Uterus (tissue), 2 donors: ENCODE measurements around the gene C15orf39.
"Not testable (repeated sequence)": the region's sequence is repeated elsewhere in the genome, so short reads cannot be mapped to it uniquely, and the experiment has no call there.

Source experiments
- POLR2A ChIP-seq, 2 donors: fragments of 450-650 bp; IDR thresholded peaks; one replicate each; pipeline ENCODE4 v1.6.1; 2016; ENCODE audit warnings: antibody characterized with exemption in 2 of 2, mild to moderate bottlenecking in 1 of 2, moderate library complexity in 1 of 2
- TF ChIP-seq, protein P1 (sequence below), 4 experiments: fragments of 200-600 bp in 2 of 4; fragments of 450-650 bp in 2 of 4; sonication (generic) in 2 of 4; IDR thresholded peaks; one replicate each; pipeline ENCODE4 v1.5.1; 2016 to 2019; ENCODE audit warnings: antibody characterized with exemption in 4 of 4, mild to moderate bottlenecking in 2 of 4, moderate library complexity in 1 of 4

DNA sequence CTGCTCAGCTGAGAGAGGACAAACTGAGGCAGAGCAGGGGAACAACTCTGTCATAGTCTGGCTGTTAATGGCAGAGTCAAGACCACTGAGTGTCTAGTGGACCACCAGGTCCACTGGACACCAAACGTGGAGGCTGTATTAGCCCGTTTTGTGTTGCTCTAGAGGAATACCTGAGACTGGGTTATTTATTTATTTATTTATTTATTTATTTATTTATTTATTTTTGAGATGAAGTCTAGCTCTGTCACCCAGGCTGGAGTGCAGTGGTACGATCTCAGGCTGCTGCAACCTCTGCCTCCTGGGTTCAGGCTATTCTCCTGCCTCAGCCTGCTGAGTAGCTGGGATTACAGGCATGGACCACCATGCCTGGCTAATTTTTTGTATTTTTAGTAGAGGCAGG is 15.9 kb downstream of the C15orf39 start:
- TF ChIP-seq, protein P1, sequence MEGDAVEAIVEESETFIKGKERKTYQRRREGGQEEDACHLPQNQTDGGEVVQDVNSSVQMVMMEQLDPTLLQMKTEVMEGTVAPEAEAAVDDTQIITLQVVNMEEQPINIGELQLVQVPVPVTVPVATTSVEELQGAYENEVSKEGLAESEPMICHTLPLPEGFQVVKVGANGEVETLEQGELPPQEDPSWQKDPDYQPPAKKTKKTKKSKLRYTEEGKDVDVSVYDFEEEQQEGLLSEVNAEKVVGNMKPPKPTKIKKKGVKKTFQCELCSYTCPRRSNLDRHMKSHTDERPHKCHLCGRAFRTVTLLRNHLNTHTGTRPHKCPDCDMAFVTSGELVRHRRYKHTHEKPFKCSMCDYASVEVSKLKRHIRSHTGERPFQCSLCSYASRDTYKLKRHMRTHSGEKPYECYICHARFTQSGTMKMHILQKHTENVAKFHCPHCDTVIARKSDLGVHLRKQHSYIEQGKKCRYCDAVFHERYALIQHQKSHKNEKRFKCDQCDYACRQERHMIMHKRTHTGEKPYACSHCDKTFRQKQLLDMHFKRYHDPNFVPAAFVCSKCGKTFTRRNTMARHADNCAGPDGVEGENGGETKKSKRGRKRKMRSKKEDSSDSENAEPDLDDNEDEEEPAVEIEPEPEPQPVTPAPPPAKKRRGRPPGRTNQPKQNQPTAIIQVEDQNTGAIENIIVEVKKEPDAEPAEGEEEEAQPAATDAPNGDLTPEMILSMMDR (IDR thresholded peaks at IDR 0.05), result not testable (repeated sequence)
- TF ChIP-seq POLR2A (IDR thresholded peaks at IDR 0.05), result not testable (repeated sequence)
